Stomach (tissue), 9 donors: ENCODE measurements around the gene EXOG. TPM values are rescaled to one million over a fixed set of nuclear protein-coding genes. Genes with fewer than 3 reads are reported as not detected.

Experiments
- DNase-seq, 2 donors: peaks; one replicate each; pipeline versions ENCODE4 v3.0.0 to v3.0.0-alpha.2; 2013 to 2019
- H3K27ac ChIP-seq, 5 donors: fragments of 200-600 bp in 4 of 5; sonication (generic) in 4 of 5; one replicate each; pipeline ENCODE4 v1.5.1; 2013 to 2019; ENCODE audit warnings: mild to moderate bottlenecking in 1 of 5, moderate library complexity in 1 of 5
- H3K27me3 ChIP-seq, 3 donors: fragments of 200-600 bp; sonication (generic); one replicate each; pipeline ENCODE4 v1.5.1; 2017 to 2019; ENCODE audit warnings: mixed run types in 1 of 3
- H3K36me3 ChIP-seq, 4 donors: fragments of 200-600 bp; sonication (generic); 1 replicate in 3 of 4; 2 replicates in 1 of 4; pipeline ENCODE4 v1.5.1; 2016 to 2019
- H3K4me1 ChIP-seq, 4 donors: fragments of 200-600 bp; sonication (generic); one replicate each; pipeline ENCODE4 v1.5.1; 2016 to 2019
- H3K4me3 ChIP-seq, 4 donors: fragments of 200-600 bp; sonication (generic) in 3 of 4; one replicate each; pipeline ENCODE4 v1.5.1; 2016 to 2019; ENCODE audit warnings: mild to moderate bottlenecking in 1 of 4
- H3K9me3 ChIP-seq, 4 donors: fragments of 200-600 bp; sonication (generic); one replicate each; pipeline ENCODE4 v1.5.1; 2016 to 2019
- CTCF ChIP-seq, 7 experiments: fragments of 450-650 bp in 4 of 7; fragments of 200-600 bp in 3 of 7; sonication (generic) in 3 of 7; IDR thresholded peaks; one replicate each; pipeline ENCODE4 v1.5.1; 2016 to 2019; ENCODE audit warnings: antibody characterized with exemption in 7 of 7, control low read depth in 2 of 7, mild to moderate bottlenecking in 1 of 7
- EP300 ChIP-seq: sonication (generic); formaldehyde crosslinking; IDR thresholded peaks from one replicate; pipeline ENCODE4 v1.6.1; 2017; ENCODE audit warnings: antibody characterized with exemption
- POLR2A ChIP-seq, 4 donors: fragments of 450-650 bp; IDR thresholded peaks; one replicate each; pipeline ENCODE4 v1.6.1; 2016; ENCODE audit warnings: antibody characterized with exemption in 4 of 4, control low read depth in 2 of 4, mild to moderate bottlenecking in 1 of 4, moderate library complexity in 1 of 4
- POLR2AphosphoS5 ChIP-seq, 3 donors: sonication (generic); formaldehyde crosslinking; IDR thresholded peaks; one replicate each; pipeline ENCODE4 v1.6.1; 2016; ENCODE audit warnings: antibody characterized with exemption in 3 of 3
- WGBS, 5 donors: extraction: QIAGEN DNeasy Blood & Tissue Kit in 3 of 5; methylation state at CpG; one replicate each; pipeline versions ENCODE4 v1.1.5 to v1.1.7; 2013 to 2018; 5-methylcytosine and 5-hydroxymethylcytosine counted together
- intact Hi-C: fragments of 100-400 bp; cut with DNase I; formaldehyde crosslinking; loops from one replicate; pipeline ENCODE4 v1.15.1; 2023; ENCODE audit warnings: low total_unique reads
- polyA plus RNA-seq, 3 donors: library from polyadenylated mRNA; stranded (reverse); fragments of 200-250 nt; gene quantifications; one replicate each; pipeline ENCODE4 v1.2.3, GENCODE V29; 2013
- total RNA-seq, 5 donors: library from RNA; depleted of rRNA; stranded (reverse); fragments of >200 nt; gene quantifications; one replicate each; pipeline versions ENCODE4 v1.1.0 to v1.2.3, GENCODE V29; 2014 to 2016
- donor health status: healthy with polysubstance abuse.
- donor health status: Bipolar disorder and iron deficiency.
- donor health status: healthy.

The EXOG gene
- total and polyA plus RNA-seq, 8 donors = 2.4 to 202 (median 4.3) TPM; not detected in 1

GRCh38 chr3:38459499-38460048, 36.6 kb upstream of the EXOG start:
- peak overlapping the region; percentile 15 to 44 (median 26) for H3K4me3 ChIP-seq
- peaks cover 31 to 68% (median 56%) of the 10 kb centered on the region in 4 donors for H3K4me1 ChIP-seq
- no peak for DNase-seq
- intact Hi-C loops = no loop called here
- TF ChIP-seq POLR2A (IDR thresholded peaks at IDR 0.05) (no peak), CTCF (IDR thresholded peaks at IDR 0.05) (no peak), EP300 (no peak), POLR2AphosphoS5 (IDR thresholded peaks at IDR 0.05) (no peak)
- no peaks in the 10 kb centered on the region for H3K27me3 ChIP-seq
- H3K27ac ChIP-seq = peak overlapping the region; percentile 74 to 83 (median 81)
- H3K9me3 ChIP-seq = no peaks in the 10 kb centered on the region
- no peaks in the 10 kb centered on the region for H3K36me3 ChIP-seq
- 54 to 61% (median 56%) methylated on average over 5 to 10 of the region's 10 CpGs for WGBS, 5 donors

DNA sequence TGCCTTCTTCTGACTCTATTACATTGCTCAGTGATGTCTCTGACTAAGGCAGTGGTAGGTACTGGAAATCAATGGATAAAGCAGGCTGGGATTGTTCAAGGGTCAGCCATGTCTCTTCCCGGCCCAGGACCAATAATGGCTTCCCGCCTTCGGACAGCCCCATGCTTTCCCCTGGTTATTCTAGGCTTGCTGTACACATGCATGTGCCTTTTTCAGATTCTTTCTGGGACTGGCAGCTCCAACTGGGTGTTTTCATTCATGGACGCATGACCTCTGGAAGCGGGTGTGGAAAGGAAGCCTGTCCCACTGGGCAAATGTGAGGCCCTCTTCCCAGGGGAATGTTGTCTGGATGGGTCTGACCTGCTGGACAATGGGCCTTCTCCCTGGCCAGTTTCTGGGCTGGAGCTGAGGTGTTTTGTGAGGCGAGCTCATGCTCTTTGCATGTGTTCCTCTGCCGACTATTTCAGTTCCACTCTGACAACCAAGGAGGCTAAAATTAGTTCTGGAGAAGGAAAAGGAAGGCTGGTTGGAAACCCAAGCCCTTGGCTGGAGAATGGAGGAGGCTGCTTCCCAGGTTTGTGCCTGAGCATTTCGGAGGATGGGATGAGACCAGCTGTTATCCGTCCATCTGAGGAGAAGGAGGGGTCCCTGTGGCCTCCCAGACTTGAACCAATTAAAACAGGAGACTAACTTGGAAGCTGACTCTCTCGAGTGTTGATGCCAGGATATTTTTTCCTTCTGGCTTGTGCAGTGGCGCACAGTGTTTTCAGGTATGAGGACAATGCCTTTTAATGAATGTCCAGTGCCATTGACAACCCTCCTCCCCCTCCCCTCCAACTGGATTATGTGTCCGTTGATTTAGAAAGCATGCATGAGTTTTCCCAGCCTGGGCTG, 35.5 kb upstream of the EXOG start:
- 67 to 80% (median 76%) methylated on average over 12 of the region's 12 CpGs for WGBS, 5 donors
- peak in 1 of 2 donors; percentile 59 for DNase-seq
- no peak overlapping the region for H3K4me3 ChIP-seq
- H3K27me3 ChIP-seq = no peaks in the 10 kb centered on the region
- no peak for TF ChIP-seq EP300
- no peak for TF ChIP-seq POLR2AphosphoS5 (IDR thresholded peaks at IDR 0.05)
- TF ChIP-seq POLR2A (IDR thresholded peaks at IDR 0.05) = no peak
- TF ChIP-seq CTCF (IDR thresholded peaks at IDR 0.05) = no peak
- peak overlapping the region in 3 of 5 donors; percentile 19 to 83 (median 81) for H3K27ac ChIP-seq
- intact Hi-C loops = no loop called here
- peaks cover 30 to 59% (median 49%) of the 10 kb centered on the region in 4 donors for H3K4me1 ChIP-seq
- no peaks in the 10 kb centered on the region for H3K9me3 ChIP-seq
- no peaks in the 10 kb centered on the region for H3K36me3 ChIP-seq

DNA sequence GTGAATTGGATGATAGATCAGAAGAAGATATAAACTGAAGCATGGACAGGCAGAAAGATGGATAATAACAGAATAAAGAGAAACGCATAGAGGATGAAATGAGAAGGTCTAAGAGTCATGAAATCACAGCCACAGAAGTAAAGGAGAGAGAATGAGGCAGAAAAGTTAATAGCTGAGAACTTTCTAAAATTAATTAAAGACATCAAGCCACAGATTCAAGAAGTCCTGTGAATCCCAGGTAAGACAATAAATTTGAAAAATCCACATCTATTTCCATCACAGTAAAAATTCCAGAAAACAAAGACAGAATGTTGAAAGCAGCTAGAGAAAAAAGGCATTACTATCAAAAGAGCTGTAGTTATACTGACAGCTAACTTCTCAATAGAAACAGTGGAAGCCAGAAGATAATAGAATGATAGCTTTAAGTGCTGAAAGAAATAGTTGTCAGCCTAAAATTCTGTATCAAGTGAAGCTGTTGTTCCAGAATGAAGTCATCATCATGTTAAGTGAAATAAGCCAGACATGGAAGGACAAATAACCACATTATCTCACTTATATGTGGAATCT, 30.5 kb upstream of the EXOG start:
- no peaks in the 10 kb centered on the region for H3K36me3 ChIP-seq
- no peak for DNase-seq
- no peak overlapping the region for H3K27ac ChIP-seq
- peaks cover 7 to 19% (median 12%) of the 10 kb centered on the region in 4 donors for H3K4me1 ChIP-seq
- no peaks in the 10 kb centered on the region for H3K27me3 ChIP-seq
- H3K9me3 ChIP-seq = peaks cover 0 to 7% (median 0%) of the 10 kb centered on the region in 4 donors
- TF ChIP-seq POLR2AphosphoS5 (IDR thresholded peaks at IDR 0.05) (no peak), EP300 (no peak), CTCF (IDR thresholded peaks at IDR 0.05) (no peak), POLR2A (IDR thresholded peaks at IDR 0.05) (no peak)
- intact Hi-C loops = no loop called here
- no peak overlapping the region for H3K4me3 ChIP-seq
- 92 to 100% (median 97%) methylated on average over 1 of the region's 1 CpG for WGBS, 5 donors

DNA sequence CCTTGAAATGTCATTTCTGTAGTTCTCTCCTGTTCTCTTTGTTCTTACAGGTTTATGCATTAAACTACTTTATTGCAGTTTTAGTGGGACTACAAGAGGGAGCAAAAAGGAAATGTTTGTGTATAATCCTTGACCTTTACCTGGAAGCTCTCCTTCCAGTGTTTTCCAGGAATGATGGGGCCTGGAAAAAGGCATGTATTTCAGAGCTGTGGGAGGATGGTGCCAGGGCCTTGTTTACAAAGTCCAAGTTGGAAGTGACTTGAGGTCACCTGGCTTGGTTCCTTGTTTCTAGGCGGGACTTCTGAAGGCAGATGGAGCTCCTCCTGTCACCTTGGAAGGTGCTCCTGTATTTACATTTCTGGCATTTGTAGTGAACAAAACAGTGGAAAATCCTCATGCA, 27.4 kb upstream of the EXOG start:
- peaks cover 0 to 38% (median 17%) of the 10 kb centered on the region in 4 donors for H3K4me1 ChIP-seq
- no peaks in the 10 kb centered on the region for H3K27me3 ChIP-seq
- WGBS, 5 donors = 30 to 65% (median 35%) methylated on average over 1 of the region's 1 CpG
- TF ChIP-seq POLR2AphosphoS5 (IDR thresholded peaks at IDR 0.05) (peak in 1 of 3 donors; percentile 48), POLR2A (IDR thresholded peaks at IDR 0.05) (no peak)
- H3K36me3 ChIP-seq = no peaks in the 10 kb centered on the region
- intact Hi-C loops = no loop called here
- no peak overlapping the region for H3K4me3 ChIP-seq
- DNase-seq = peak in 1 of 2 donors; percentile 75
- peak overlapping the region in 1 of 5 donors; percentile 17 for H3K27ac ChIP-seq
- peaks cover 0 to 7% (median 0%) of the 10 kb centered on the region in 4 donors for H3K9me3 ChIP-seq
